ENCODE data around the gene F2RL3.

Gene F2RL3

GRCh38 chr19:16889366-16889882, 625 bp downstream of the F2RL3 start:
- TF ChIP-seq, protein P1, sequence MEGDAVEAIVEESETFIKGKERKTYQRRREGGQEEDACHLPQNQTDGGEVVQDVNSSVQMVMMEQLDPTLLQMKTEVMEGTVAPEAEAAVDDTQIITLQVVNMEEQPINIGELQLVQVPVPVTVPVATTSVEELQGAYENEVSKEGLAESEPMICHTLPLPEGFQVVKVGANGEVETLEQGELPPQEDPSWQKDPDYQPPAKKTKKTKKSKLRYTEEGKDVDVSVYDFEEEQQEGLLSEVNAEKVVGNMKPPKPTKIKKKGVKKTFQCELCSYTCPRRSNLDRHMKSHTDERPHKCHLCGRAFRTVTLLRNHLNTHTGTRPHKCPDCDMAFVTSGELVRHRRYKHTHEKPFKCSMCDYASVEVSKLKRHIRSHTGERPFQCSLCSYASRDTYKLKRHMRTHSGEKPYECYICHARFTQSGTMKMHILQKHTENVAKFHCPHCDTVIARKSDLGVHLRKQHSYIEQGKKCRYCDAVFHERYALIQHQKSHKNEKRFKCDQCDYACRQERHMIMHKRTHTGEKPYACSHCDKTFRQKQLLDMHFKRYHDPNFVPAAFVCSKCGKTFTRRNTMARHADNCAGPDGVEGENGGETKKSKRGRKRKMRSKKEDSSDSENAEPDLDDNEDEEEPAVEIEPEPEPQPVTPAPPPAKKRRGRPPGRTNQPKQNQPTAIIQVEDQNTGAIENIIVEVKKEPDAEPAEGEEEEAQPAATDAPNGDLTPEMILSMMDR (IDR thresholded peaks at IDR 0.05; ENCODE audit: low read length, missing control alignments) = no peak
- no peak for DNase-seq (ENCODE audit: low read depth)
- no peak overlapping the region for H3K4me3 ChIP-seq (replicated peaks; ENCODE audit: low read depth, low read length)

DNA sequence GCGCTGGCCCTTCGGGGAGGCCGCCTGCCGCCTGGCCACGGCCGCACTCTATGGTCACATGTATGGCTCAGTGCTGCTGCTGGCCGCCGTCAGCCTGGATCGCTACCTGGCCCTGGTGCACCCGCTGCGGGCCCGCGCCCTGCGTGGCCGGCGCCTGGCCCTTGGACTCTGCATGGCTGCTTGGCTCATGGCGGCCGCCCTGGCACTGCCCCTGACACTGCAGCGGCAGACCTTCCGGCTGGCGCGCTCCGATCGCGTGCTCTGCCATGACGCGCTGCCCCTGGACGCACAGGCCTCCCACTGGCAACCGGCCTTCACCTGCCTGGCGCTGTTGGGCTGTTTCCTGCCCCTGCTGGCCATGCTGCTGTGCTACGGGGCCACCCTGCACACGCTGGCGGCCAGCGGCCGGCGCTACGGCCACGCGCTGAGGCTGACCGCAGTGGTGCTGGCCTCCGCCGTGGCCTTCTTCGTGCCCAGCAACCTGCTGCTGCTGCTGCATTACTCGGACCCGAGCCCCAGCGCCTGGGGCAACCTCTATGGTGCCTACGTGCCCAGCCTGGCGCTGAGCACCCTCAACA, 1.2 kb downstream of the F2RL3 start:
- no peak for DNase-seq (ENCODE audit: low read depth)
- TF ChIP-seq, protein P1 (IDR thresholded peaks at IDR 0.05; ENCODE audit: low read length, missing control alignments) = no peak
- no peak overlapping the region for H3K4me3 ChIP-seq (replicated peaks; ENCODE audit: low read depth, low read length)

DNA sequence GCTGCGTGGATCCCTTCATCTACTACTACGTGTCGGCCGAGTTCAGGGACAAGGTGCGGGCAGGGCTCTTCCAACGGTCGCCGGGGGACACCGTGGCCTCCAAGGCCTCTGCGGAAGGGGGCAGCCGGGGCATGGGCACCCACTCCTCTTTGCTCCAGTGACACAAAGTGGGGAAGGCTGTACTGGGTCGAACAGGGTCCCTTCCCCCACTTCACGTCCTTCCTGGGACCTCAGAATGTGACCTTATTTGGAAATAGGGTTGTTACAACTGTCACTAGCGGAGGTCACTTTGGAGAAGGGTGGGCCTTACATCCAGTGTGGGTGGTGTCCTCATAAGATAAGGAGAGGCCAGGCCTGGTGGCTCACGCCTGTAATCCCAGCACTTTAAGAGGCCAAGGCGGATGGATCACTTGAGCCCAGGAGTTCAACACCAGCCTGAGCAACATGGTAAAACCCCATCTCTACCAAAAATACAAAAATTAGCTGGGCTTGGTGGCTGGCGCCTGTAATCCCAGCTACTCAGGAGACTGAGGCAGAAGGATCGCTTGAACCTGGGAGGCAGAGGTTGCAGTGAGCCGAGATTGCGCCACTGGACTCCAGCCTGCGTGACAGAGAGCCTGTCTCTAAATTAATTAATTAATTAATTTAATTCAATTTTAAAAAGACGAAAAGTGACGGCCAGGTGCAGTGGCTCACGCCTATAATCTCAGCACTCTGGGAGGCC, 1.8 kb downstream of the F2RL3 start:
- no peak for DNase-seq (ENCODE audit: low read depth)
- H3K4me3 ChIP-seq (replicated peaks; ENCODE audit: low read depth, low read length) = no peak overlapping the region
- TF ChIP-seq, protein P1 (IDR thresholded peaks at IDR 0.05; ENCODE audit: low read length, missing control alignments) = no peak

- H3K4me3 ChIP-seq (replicated peaks; ENCODE audit: low read depth, low read length) = no peak overlapping the region
- DNase-seq (ENCODE audit: low read depth) = no peak
- TF ChIP-seq, protein P1 (IDR thresholded peaks at IDR 0.05; ENCODE audit: low read length, missing control alignments) = no peak
Observed at GRCh38 chr19:16891696-16892382, 3.0 kb downstream of the F2RL3 start.

DNA sequence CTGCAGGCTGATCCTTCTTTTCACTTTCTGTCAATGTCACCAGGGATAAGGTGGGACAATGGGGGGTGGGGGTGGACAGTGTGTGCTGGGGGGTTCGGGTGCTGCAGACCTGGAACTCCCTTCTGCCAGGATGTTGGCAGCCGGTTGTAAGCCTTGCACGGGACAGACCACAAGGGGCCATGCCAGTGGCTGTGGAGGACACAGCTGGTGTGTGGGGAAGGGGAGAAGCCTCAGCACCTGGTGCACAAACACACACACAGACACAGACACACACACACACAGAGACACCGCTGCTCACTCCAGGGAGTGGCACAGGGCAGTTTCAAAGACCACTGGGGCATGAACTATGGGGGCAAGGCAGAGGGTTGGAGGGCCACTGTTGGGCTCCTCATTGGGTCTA, 3.6 kb downstream of the F2RL3 start:
- TF ChIP-seq, protein P1 (IDR thresholded peaks at IDR 0.05; ENCODE audit: low read length, missing control alignments) = no peak
- H3K4me3 ChIP-seq (replicated peaks; ENCODE audit: low read depth, low read length) = no peak overlapping the region
- DNase-seq (ENCODE audit: low read depth) = no peak

DNA sequence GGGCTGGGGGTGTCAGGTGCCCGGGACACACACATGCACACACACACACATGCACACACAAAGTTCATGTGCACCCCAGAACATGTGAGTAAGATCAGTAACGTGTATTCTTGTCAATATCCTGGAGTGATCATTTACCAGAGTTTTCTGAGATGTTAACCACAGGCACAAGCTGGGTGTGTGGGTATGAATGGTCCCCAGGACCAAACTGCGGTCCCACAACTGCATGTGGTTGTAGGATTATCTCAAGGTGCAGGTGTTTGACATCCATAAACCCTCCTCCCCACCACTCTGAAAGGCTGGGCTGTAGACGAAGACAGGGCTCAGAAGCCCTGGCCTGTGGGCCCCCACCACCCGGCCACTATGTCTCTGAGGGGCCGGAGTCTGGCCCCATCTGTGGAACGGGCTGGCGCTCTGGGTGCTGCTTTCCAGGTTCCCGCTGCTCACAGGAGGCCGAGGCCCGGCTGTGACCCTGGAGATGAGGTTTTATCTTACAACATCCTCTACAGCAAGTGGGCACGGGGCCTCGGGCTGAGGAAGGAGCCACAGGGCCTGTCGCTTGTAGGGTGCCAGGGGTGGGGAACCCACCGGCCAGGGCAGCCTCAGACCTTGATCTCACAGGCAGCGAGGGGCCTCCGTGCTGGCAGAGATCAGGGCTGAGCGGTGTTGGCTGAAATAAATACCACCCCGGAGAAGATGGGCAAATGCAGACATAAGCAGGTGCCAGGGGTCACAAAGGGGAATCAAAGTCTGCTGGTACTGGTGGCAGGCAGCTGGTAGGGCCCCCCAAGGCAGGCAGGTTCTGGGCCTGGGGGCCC, 4.3 kb downstream of the F2RL3 start:
- H3K4me3 ChIP-seq (replicated peaks; ENCODE audit: low read depth, low read length) = no peak overlapping the region
- no peak for DNase-seq (ENCODE audit: low read depth)
- TF ChIP-seq, protein P1 (IDR thresholded peaks at IDR 0.05; ENCODE audit: low read length, missing control alignments) = no peak

Data from fibroblast of pulmonary artery (primary cell).